Smooth muscle cell (in vitro differentiated cells): ENCODE results near the gene DENND2D. TPM values are rescaled to one million over a fixed set of nuclear protein-coding genes. Genes with fewer than 3 reads are reported as not detected.
A peak's percentile ranks its signal among the peaks of the same experiment; 100 is the strongest.

ENCODE experiments used
- DNase-seq: peaks from one replicate; lab custom pipeline; 2025; ENCODE audit not compliant: unreplicated experiment; lab: John Stamatoyannopoulos, UW
- H2AFZ ChIP-seq: fragments of 200-600 bp; sonication (generic); 2 replicates; pipeline ENCODE4 v1.6.0; 2016; ENCODE audit warnings: antibody characterized with exemption, low read depth, mild to moderate bottlenecking
- H3F3A ChIP-seq: fragments of 200-600 bp; sonication (generic); 2 replicates; pipeline ENCODE4 v1.6.0; 2017; ENCODE audit warnings: antibody characterized with exemption, low read depth
- H3K27ac ChIP-seq: fragments of 200-600 bp; sonication (generic); 2 replicates; pipeline ENCODE4 v1.5.1; 2016; ENCODE audit warnings: low read depth, mild to moderate bottlenecking
- H3K27me3 ChIP-seq: fragments of 200-600 bp; sonication (generic); 2 replicates; pipeline ENCODE4 v1.6.1; 2016; ENCODE audit warnings: low read depth, mild to moderate bottlenecking
- H3K36me3 ChIP-seq: fragments of 200-600 bp; sonication (generic); 2 replicates; pipeline ENCODE4 v1.5.1; 2016; ENCODE audit warnings: low read depth
- H3K4me1 ChIP-seq: fragments of 200-600 bp; sonication (generic); 2 replicates; pipeline ENCODE4 v1.5.1; 2016; ENCODE audit warnings: low read depth
- H3K4me2 ChIP-seq: fragments of 200-600 bp; sonication (generic); 2 replicates; pipeline ENCODE4 v1.6.0; 2016; ENCODE audit warnings: mild to moderate bottlenecking
- H3K4me3 ChIP-seq: fragments of 200-600 bp; sonication (generic); 2 replicates; pipeline ENCODE4 v1.5.1; 2016; ENCODE audit warnings: mild to moderate bottlenecking
- H3K79me2 ChIP-seq: fragments of 200-600 bp; sonication (generic); 2 replicates; pipeline ENCODE4 v1.6.0; 2016; ENCODE audit warnings: low read depth, mild to moderate bottlenecking
- H3K9ac ChIP-seq: fragments of 200-600 bp; sonication (generic); 2 replicates; pipeline ENCODE4 v1.6.0; 2016; ENCODE audit warnings: low read depth
- H3K9me3 ChIP-seq: fragments of 200-600 bp; sonication (generic); replicated peaks from 2 replicates; pipeline ENCODE4 v1.5.1; 2016; ENCODE audit warnings: low read depth
- H4K20me1 ChIP-seq: fragments of 200-600 bp; sonication (generic); 2 replicates; pipeline ENCODE4 v1.6.0; 2016; ENCODE audit warnings: low read depth
- CTCF ChIP-seq: fragments of 200-600 bp; sonication (generic); IDR thresholded peaks from 2 replicates; pipeline ENCODE4 v1.5.1; 2017; ENCODE audit warnings: borderline replicate concordance, mild to moderate bottlenecking, antibody characterized with exemption; ENCODE audit not compliant: insufficient read depth, poor library complexity, severe bottlenecking
- WGBS: methylation state at CpG from one replicate; pipeline ENCODE4 v1.1.7; 2016; ENCODE audit warnings: low lambda C conversion rate; 5-methylcytosine and 5-hydroxymethylcytosine counted together
- polyA plus RNA-seq: library from polyadenylated mRNA; unstranded; fragments of >200 nt; fragmentation: Nextera tagmentation; extraction: Ambion mirVana; gene quantifications from 2 replicates; pipeline ENCODE4 v1.2.1, GENCODE V29; 2016
- total RNA-seq: library from RNA; depleted of rRNA; stranded (reverse); fragments of >200 nt; gene quantifications from 2 replicates; pipeline ENCODE4 v1.2.3, GENCODE V29; 2014

The DENND2D gene
- total and polyA plus RNA-seq, 2 experiments from 2014 or later, result 0.75 to 3.7 TPM

- WGBS, result 82% methylated on average over 3 of the region's 3 CpGs
- Histone ChIP-seq H3K9ac (no peak within 1 kb of the TSS), H2AFZ (no peak within 1 kb of the TSS)
Measured at GRCh38 chr1:111227434-111227833, 27.0 kb upstream of the DENND2D start, which contains the start of gene CHI3L2. Gene CHI3L2, plus strand, starts transcription at chr1:111227713. Its CDS starts 17 bp downstream, at chr1:111227730.

DNA sequence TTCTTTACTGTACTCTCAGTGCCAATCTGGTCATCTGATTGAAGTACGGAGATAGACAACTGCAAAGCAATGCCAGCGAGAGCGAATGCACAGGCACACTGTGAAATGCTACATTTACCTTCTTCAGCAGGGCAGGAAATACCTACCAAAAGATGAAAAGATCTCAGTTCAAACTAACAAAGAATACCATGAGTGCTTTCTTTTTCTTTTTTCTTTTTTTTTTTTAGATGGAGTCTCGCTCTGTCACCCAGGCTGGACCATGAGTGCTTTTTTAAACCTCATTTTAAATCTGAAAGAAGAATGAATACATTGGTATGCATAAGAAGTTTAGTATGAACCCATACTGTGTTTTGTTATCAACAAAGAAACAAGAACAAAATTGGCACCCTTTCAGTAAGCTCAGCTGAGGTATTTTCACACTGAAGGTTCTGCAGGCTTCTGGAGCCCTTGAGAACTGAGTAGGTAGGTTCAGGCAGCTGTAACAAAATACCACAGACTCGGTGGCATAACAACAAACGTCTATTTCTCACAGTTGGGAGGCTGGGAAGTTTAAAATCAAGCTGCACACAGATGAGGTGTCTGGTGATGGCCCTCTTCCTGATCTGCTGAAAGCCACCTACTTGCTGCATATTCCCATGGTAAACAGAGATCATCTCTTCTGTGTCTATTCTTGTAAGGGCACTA, 25.4 kb upstream of the DENND2D start:
- H4K20me1 ChIP-seq, result no peaks in the 10 kb centered on the region
- 63% methylated on average over 6 of the region's 6 CpGs for WGBS
- no peak overlapping the region for H3K27ac ChIP-seq
- H3K27me3 ChIP-seq, result no peaks in the 10 kb centered on the region
- TF ChIP-seq CTCF, result no peak
- H3K4me2 ChIP-seq, result no peak overlapping the region
- H3K9ac ChIP-seq, result no peak overlapping the region
- DNase-seq, result no peak
- no peak overlapping the region for H2AFZ ChIP-seq
- H3F3A ChIP-seq, result peaks cover 5% of the 10 kb centered on the region
- no peaks in the 10 kb centered on the region for H3K79me2 ChIP-seq
- H3K4me3 ChIP-seq, result no peak overlapping the region
- H3K4me1 ChIP-seq, result peaks cover 8% of the 10 kb centered on the region
- H3K36me3 ChIP-seq, result no peaks in the 10 kb centered on the region
- H3K9me3 ChIP-seq, result no peaks in the 10 kb centered on the region

More at GRCh38 chr1:111227434-111227833, 27.0 kb upstream of the DENND2D start, which contains the start of gene CHI3L2:
- H3F3A ChIP-seq, result peaks cover 2% of the 10 kb centered on the region
- peak within 1 kb of the TSS; percentile 7 for H3K4me2 ChIP-seq
- no peaks in the 10 kb centered on the region for H3K27me3 ChIP-seq
- DNase-seq, result no peak
- no peaks in the 10 kb centered on the region for H3K36me3 ChIP-seq
- peak within 1 kb of the TSS; percentile 49 for H3K27ac ChIP-seq
- peaks cover 4% of the 10 kb centered on the region for H3K4me1 ChIP-seq
- no peaks in the 10 kb centered on the region for H4K20me1 ChIP-seq
- H3K9me3 ChIP-seq, result no peaks in the 10 kb centered on the region
- TF ChIP-seq CTCF, result no peak
- H3K4me3 ChIP-seq, result no peak within 1 kb of the TSS
- H3K79me2 ChIP-seq, result no peaks in the 10 kb centered on the region

- H3K4me1 ChIP-seq, result peaks cover 13% of the 10 kb centered on the region
- H3F3A ChIP-seq, result peaks cover 5% of the 10 kb centered on the region
- no peaks in the 10 kb centered on the region for H3K9me3 ChIP-seq
- H3K79me2 ChIP-seq, result no peaks in the 10 kb centered on the region
- no peaks in the 10 kb centered on the region for H3K27me3 ChIP-seq
- TF ChIP-seq CTCF, result no peak
- no peak overlapping the region for H3K4me2 ChIP-seq
- no peak overlapping the region for H3K4me3 ChIP-seq
- no peak overlapping the region for H3K27ac ChIP-seq
- H3K9ac ChIP-seq, result no peak overlapping the region
- no peak for DNase-seq
- no peaks in the 10 kb centered on the region for H3K36me3 ChIP-seq
- H4K20me1 ChIP-seq, result no peaks in the 10 kb centered on the region
- no peak overlapping the region for H2AFZ ChIP-seq
Measured at GRCh38 chr1:111225091-111225490, 24.6 kb upstream of the DENND2D start.
